PC-3 (cell line): ENCODE results near the gene TEKTIP1. TPM values are rescaled to one million over a fixed set of nuclear protein-coding genes. Genes with fewer than 3 reads are reported as not detected.

Source experiments
- ATAC-seq: fragments of 200-7000 bp; cut with Tn5 transposase; 2 replicates; pipeline ENCODE4 v1.9.1; 2020; ENCODE audit warnings: mild to moderate bottlenecking, moderate library complexity
- BruUV-seq: library from RNA; stranded (reverse); fragments of 400-500 nt; replicated peaks from 2 replicates; lab custom pipeline; 2021; lab: Mats Ljungman, UMichigan
- CTCF ChIA-PET: fragments of 300-600 bp; sonication (Branson Sonifier 250); formaldehyde crosslinking; loops from one replicate; lab custom pipeline; 2022; ENCODE audit warnings: antibody characterized with exemption; lab: Charles Lee
- POLR2A ChIA-PET: fragments of 300-600 bp; sonication (Branson Sonifier 250); formaldehyde crosslinking; loops from one replicate; lab custom pipeline; 2022; ENCODE audit warnings: antibody characterized with exemption; ENCODE audit not compliant: unreplicated experiment; lab: Charles Lee
- DNase-seq: peaks from one replicate; pipeline ENCODE4 v3.0.0-alpha.2; 2015
- H2AFZ ChIP-seq: fragments of 300-600 bp; sonication (generic); 2 replicates; pipeline ENCODE4 v1.6.0; 2016; ENCODE audit warnings: antibody characterized with exemption, low read length
- H3F3A ChIP-seq: fragments of 300-600 bp; sonication (generic); one replicate; pipeline ENCODE4 v1.6.0; 2017; ENCODE audit warnings: antibody characterized with exemption, low read length, control low read depth, mild to moderate bottlenecking; ENCODE audit not compliant: unreplicated experiment
- H3K27ac ChIP-seq: fragments of 300-600 bp; sonication (generic); 2 replicates; pipeline ENCODE4 v1.5.1; 2016; ENCODE audit warnings: mild to moderate bottlenecking, low read length
- H3K27me3 ChIP-seq: fragments of 300-600 bp; sonication (generic); 2 replicates; pipeline ENCODE4 v1.6.1; 2016; ENCODE audit warnings: low read length, mixed read lengths
- H3K36me3 ChIP-seq: fragments of 300-600 bp; sonication (generic); 2 replicates; pipeline ENCODE4 v1.6.1; 2016; ENCODE audit warnings: low read depth, mixed run types, low read length, mixed read lengths
- H3K4me1 ChIP-seq: fragments of 300-600 bp; sonication (generic); 2 replicates; pipeline ENCODE4 v1.5.1; 2016; ENCODE audit warnings: low read length; ENCODE audit not compliant: insufficient read depth
- H3K4me2 ChIP-seq: fragments of 300-600 bp; sonication (generic); 2 replicates; pipeline ENCODE4 v1.6.0; 2016; ENCODE audit warnings: low read length
- H3K4me3 ChIP-seq: fragments of 300-600 bp; sonication (generic); 2 replicates; pipeline ENCODE4 v1.5.1; 2016; ENCODE audit warnings: mild to moderate bottlenecking, low read length, mixed read lengths
- H3K79me2 ChIP-seq: fragments of 300-600 bp; sonication (generic); 2 replicates; pipeline ENCODE4 v1.6.1; 2017; ENCODE audit warnings: low read length, mixed read lengths
- H3K9ac ChIP-seq: fragments of 300-600 bp; sonication (generic); 2 replicates; pipeline ENCODE4 v1.6.0; 2016; ENCODE audit warnings: mild to moderate bottlenecking, low read length
- H3K9me2 ChIP-seq: fragments of 300-600 bp; sonication (generic); replicated peaks from 2 replicates; pipeline ENCODE4 v1.6.1; 2016; ENCODE audit warnings: mixed run types, low read length, mixed read lengths
- H3K9me3 ChIP-seq: fragments of 300-600 bp; sonication (generic); 2 replicates; pipeline ENCODE4 v1.6.1; 2016; ENCODE audit warnings: low read length, mixed read lengths
- H4K20me1 ChIP-seq: fragments of 300-600 bp; sonication (generic); 2 replicates; pipeline ENCODE4 v1.6.1; 2016; ENCODE audit warnings: low read length, mixed read lengths
- EZH2 ChIP-seq: fragments of 300-600 bp; sonication (generic); IDR thresholded peaks from one replicate; pipeline ENCODE4 v1.6.1; 2017; ENCODE audit warnings: antibody characterized with exemption, mild to moderate bottlenecking, low read length; ENCODE audit not compliant: unreplicated experiment
- EZH2phosphoT487 ChIP-seq: fragments of 300-600 bp; sonication (generic); IDR thresholded peaks from 2 replicates; pipeline ENCODE4 v1.6.1; 2018; ENCODE audit warnings: mild to moderate bottlenecking, antibody characterized with exemption, low read length, borderline replicate concordance
- intact Hi-C: fragments of 100-400 bp; cut with micrococcal nuclease; formaldehyde crosslinking; loops from 2 replicates; pipeline ENCODE4 v1.9.0; 2023
- total RNA-seq: library from RNA; depleted of rRNA; stranded (reverse); fragments of >200 nt; gene quantifications from 2 replicates; pipeline ENCODE4 v1.2.3, GENCODE V29; 2014
- TF ChIP-seq, protein P1 (sequence below): fragments of 300-600 bp; sonication (generic); conservative IDR thresholded peaks from 2 replicates; pipeline ENCODE4 v1.5.1; 2017; ENCODE audit warnings: antibody characterized with exemption, low read depth, mild to moderate bottlenecking, low read length

TEKTIP1 gene
- total RNA-seq, 1 experiment from 2014 or later = not detected

- no peaks in the 10 kb centered on the region for H3F3A ChIP-seq
- H3K27ac ChIP-seq = no peak overlapping the region
- CTCF ChIA-PET = no interaction called here
- H4K20me1 ChIP-seq = no peaks in the 10 kb centered on the region
- H2AFZ ChIP-seq = peak overlapping the region; percentile 68
- intact Hi-C loops = no loop called here
- peaks cover 3% of the 10 kb centered on the region for H3K36me3 ChIP-seq
- H3K4me2 ChIP-seq = peak overlapping the region; percentile 84
- TSS peak; percentile 24 for BruUV-seq
- ATAC-seq (peak; percentile 86), DNase-seq (peak; percentile 97)
- peaks cover 4% of the 10 kb centered on the region; the same call in 1 of the 2 replicates for H3K4me1 ChIP-seq
- peaks cover 12% of the 10 kb centered on the region for H3K79me2 ChIP-seq
- TF ChIP-seq EZH2phosphoT487 (no peak), EZH2 (no peak)
- TF ChIP-seq, protein P1, sequence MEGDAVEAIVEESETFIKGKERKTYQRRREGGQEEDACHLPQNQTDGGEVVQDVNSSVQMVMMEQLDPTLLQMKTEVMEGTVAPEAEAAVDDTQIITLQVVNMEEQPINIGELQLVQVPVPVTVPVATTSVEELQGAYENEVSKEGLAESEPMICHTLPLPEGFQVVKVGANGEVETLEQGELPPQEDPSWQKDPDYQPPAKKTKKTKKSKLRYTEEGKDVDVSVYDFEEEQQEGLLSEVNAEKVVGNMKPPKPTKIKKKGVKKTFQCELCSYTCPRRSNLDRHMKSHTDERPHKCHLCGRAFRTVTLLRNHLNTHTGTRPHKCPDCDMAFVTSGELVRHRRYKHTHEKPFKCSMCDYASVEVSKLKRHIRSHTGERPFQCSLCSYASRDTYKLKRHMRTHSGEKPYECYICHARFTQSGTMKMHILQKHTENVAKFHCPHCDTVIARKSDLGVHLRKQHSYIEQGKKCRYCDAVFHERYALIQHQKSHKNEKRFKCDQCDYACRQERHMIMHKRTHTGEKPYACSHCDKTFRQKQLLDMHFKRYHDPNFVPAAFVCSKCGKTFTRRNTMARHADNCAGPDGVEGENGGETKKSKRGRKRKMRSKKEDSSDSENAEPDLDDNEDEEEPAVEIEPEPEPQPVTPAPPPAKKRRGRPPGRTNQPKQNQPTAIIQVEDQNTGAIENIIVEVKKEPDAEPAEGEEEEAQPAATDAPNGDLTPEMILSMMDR = no peak
- H3K27me3 ChIP-seq = no peaks in the 10 kb centered on the region
- POLR2A ChIA-PET = no interaction called here
- no peaks in the 10 kb centered on the region for H3K9me3 ChIP-seq
- peak overlapping the region; percentile 36 for H3K9ac ChIP-seq
- H3K4me3 ChIP-seq = peak overlapping the region; percentile 63
- H3K9me2 ChIP-seq = no peaks in the 10 kb centered on the region
These were observed 33.3 kb downstream of the TEKTIP1 start for GRCh38 chr19:3572132-3572854.

DNA sequence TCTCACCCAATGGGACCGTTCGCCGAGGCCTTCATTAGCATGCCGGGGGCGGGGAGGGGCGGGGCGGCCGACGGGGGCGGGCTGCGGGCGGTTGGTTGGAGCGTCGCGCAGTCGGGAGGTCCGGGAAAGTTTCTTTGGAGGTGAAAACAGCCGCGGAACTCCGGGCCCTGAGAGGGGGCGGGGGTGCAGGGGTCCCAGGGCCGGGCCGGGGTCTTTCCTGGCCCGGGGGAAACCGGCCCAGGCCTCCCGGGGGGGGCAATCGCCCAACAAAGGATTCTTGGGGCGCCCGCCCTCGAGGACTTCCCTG, 33.8 kb downstream of the TEKTIP1 start, which contains the start of gene HMG20B:
Gene HMG20B, plus strand, starts transcription at position 90 of the 307 bp plus-strand sequence. CDS start 366 bp downstream, outside the sequence.
- H3K9me2 ChIP-seq = no peaks in the 10 kb centered on the region
- peaks cover 3% of the 10 kb centered on the region for H3K36me3 ChIP-seq
- BruUV-seq = no TSS peak
- H3K4me3 ChIP-seq = peak within 1 kb of the TSS; percentile 95
- ChIA-PET CTCF (no interaction called here), POLR2A (no interaction called here)
- no peaks in the 10 kb centered on the region for H4K20me1 ChIP-seq
- TF ChIP-seq EZH2phosphoT487 (no peak), EZH2 (no peak)
- TF ChIP-seq, protein P1 = no peak
- H3K9me3 ChIP-seq = no peaks in the 10 kb centered on the region
- intact Hi-C loops = no loop called here
- no peaks in the 10 kb centered on the region for H3K27me3 ChIP-seq
- H3K27ac ChIP-seq = peak within 1 kb of the TSS; percentile 45
- peak within 1 kb of the TSS; percentile 88 for H3K9ac ChIP-seq
- H3K4me2 ChIP-seq = peak within 1 kb of the TSS; percentile 93
- H3K4me1 ChIP-seq = peaks cover 4% of the 10 kb centered on the region; the same call in 1 of the 2 replicates
- DNase-seq = no peak
- H2AFZ ChIP-seq = peak within 1 kb of the TSS; percentile 68
- no peaks in the 10 kb centered on the region for H3F3A ChIP-seq
- no peak for ATAC-seq
- peaks cover 12% of the 10 kb centered on the region for H3K79me2 ChIP-seq
